NCI-H2171 treated with DMSO at 0.1 percent for 48 hours (cell line): ENCODE results near the gene LRRTM4.
"Not testable (repeated sequence)": the region's sequence is repeated elsewhere in the genome, so short reads cannot be mapped to it uniquely, and the experiment has no call there.

ENCODE experiments used
- DNase-seq: peaks from one replicate; lab custom pipeline; 2025; lab: John Stamatoyannopoulos, UW

LRRTM4 gene

GRCh38 chr2:76745605-76746004 lies 776.6 kb downstream of the LRRTM4 start:
- no peak for DNase-seq

- no peak for DNase-seq
These were observed 784.6 kb downstream of the LRRTM4 start for GRCh38 chr2:76737607-76738006.

DNA sequence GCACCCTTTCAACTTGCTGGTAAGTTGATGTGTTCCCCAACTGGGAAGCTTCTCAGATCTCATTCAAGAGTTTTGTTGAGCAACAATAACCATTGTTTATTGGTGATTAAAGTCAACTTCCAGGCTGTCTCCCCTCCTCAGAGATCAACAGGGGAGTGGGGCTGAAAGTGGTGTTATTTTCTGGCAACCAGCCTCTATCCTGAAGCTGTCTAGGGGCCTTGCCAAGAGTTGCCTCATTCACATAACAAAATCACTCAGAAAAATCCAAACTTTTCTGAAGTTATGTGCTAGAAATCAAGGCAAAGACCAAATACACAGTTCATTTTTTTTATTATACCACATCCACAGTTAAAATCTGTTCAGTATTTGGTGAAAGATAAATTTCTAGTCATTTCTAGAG lies 788.4 kb downstream of the LRRTM4 start:
- no peak for DNase-seq

DNA sequence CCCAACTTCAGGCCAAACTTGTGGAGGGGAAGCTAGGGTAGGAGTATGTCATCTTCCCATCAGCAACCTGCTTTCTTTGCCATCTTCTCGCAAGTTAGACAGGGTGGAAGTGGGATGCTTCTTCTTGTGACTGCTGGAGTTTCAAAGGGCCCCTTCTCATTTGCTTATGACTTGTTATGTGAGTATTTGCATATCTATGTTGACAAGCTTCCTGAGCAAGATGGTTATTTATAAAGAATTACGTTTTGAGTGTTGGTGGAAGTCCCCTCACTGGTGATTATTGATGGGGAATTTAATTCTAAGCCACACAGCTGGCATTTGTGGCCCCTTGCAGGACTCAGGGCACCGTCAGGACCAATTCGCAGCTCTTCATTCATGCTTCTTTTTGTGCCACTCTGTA lies 791.0 kb downstream of the LRRTM4 start:
- no peak for DNase-seq

GRCh38 chr2:76730021-76730420 lies 792.2 kb downstream of the LRRTM4 start:
- no peak for DNase-seq

GRCh38 chr2:76721226-76721625 lies 801.0 kb downstream of the LRRTM4 start:
- no peak for DNase-seq

GRCh38 chr2:76713312-76713711 lies 808.9 kb downstream of the LRRTM4 start:
- no peak for DNase-seq

- peak; percentile 13 for DNase-seq
These were observed 810.7 kb downstream of the LRRTM4 start for GRCh38 chr2:76711490-76711889.

DNA sequence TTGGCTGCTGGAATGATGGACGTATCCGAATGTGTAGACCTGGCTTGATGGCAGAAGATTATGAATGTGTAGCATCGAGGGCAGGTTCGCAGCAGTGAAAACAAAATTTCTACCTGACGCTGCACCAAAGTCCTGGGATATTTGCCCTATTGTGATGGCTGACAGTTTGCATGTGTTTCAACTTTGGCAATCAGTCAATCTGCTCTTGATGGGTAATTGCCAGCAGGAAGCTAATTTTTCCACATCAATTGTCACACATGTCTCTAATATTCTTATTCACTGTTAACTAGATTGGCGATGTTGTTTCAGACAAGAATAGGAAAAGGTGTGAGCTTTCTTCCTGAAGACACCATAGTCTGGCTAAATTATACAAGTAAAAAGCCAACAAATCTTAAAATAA lies 821.3 kb downstream of the LRRTM4 start:
- DNase-seq = no peak

DNA sequence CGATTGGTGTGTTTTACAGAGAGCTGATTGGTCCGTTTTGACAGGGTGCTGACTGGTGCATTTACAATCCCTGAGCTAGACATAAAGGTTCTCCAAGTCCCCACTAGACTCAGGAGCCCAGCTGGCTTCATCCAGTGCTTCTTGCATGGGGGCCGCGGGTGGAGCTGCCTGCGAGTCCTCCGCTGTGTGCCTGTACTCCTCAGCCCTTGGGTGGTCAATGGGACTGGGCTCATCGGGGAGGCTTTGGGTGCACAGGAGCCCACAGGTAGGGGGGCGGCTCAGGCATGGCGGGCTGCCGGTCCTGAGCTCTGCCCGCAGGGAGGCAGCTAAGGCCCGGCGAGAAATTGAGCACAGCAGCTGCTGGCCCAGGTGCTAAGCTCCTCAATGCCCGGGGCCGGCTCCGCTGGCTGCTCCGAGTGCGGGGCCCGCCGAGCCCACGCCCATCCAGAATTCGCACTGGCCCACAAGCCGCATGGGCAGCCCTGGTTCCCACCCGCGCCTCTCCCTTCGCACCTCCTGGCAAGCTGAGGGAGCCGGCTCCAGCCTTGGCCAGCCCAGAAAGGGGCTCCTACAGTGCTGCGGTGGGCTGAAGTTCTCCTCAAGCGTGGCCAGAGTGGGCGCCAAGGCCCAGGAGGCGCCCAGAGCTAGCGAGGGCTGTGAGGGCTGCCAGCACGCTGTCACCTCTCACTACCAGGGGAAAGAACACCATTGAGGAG lies 824.0 kb downstream of the LRRTM4 start:
- DNase-seq = not testable (repeated sequence)
